HUES64 (cell line): ENCODE data around the gene TMCO4.

Experiments
- H3K27ac ChIP-seq: 2 replicates; pipeline ENCODE4 v1.7.0; 2013; ENCODE audit warnings: low read depth, low read length, inconsistent platforms
- H3K27me3 ChIP-seq: 2 replicates; pipeline ENCODE4 v1.6.1; 2013; ENCODE audit warnings: mild to moderate bottlenecking, low read length; ENCODE audit not compliant: insufficient read depth
- H3K36me3 ChIP-seq: 2 replicates; pipeline ENCODE4 v1.6.1; 2013; ENCODE audit warnings: mild to moderate bottlenecking, low read length; ENCODE audit not compliant: insufficient read depth
- H3K4me1 ChIP-seq: 2 replicates; pipeline ENCODE4 v1.6.1; 2013; ENCODE audit warnings: mild to moderate bottlenecking, low read length, moderate library complexity; ENCODE audit not compliant: insufficient read depth
- H3K4me3 ChIP-seq: 2 replicates; pipeline ENCODE4 v1.5.1; 2013; ENCODE audit warnings: mild to moderate bottlenecking, low read length, moderate library complexity
- H3K9ac ChIP-seq: 2 replicates; pipeline ENCODE4 v1.6.1; 2013; ENCODE audit warnings: mild to moderate bottlenecking, low read depth, low read length
- H3K9me3 ChIP-seq: 2 replicates; pipeline ENCODE4 v1.6.1; 2013; ENCODE audit warnings: low read depth, low read length; ENCODE audit not compliant: insufficient read depth
- WGBS: fragments of 150-250, 120-280 bp; methylation state at CpG from one replicate; pipeline ENCODE4 v1.1.7; 2013; ENCODE audit warnings: missing lambda C conversion rate; 5-methylcytosine and 5-hydroxymethylcytosine counted together

TMCO4 gene

GRCh38 chr1:19774180-19774785 is 25.4 kb downstream of the TMCO4 start:
- Histone ChIP-seq H3K4me1 (peaks cover 6% of the 10 kb centered on the region), H3K27ac (no peak overlapping the region), H3K9me3 (no peaks in the 10 kb centered on the region), H3K4me3 (no peak overlapping the region), H3K36me3 (no peaks in the 10 kb centered on the region), H3K9ac (no peak overlapping the region), H3K27me3 (peaks cover 22% of the 10 kb centered on the region)
- 87% methylated on average over 3 of the region's 6 CpGs for WGBS

DNA sequence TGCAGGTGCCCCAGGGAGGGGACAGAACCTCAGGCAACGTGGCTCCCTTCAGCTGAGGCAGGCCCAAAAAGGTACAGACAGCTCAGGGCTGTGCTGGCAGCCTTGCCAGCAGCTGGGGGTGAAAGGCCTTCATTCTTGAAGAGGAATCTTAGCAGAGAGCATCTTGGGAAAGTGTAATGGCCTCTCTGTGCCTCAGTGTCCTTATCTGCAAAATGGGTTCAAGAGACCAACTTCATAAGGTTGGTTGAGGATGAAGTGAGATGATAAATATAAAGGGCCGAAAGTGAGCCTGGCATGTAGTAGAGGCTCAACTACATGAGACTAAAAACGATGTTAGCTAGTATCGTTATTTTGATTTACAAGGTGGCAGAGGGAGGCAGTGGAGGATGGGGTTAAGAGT is 26.2 kb downstream of the TMCO4 start:
- WGBS: 91% methylated on average over 4 of the region's 4 CpGs
- H3K9ac ChIP-seq: no peak overlapping the region
- no peaks in the 10 kb centered on the region for H3K9me3 ChIP-seq

GRCh38 chr1:19772053-19772452 is 27.7 kb downstream of the TMCO4 start:
- peaks cover 3% of the 10 kb centered on the region; the same call in 1 of the 2 replicates for H3K27me3 ChIP-seq
- no peaks in the 10 kb centered on the region for H3K9me3 ChIP-seq
- no peak overlapping the region for H3K9ac ChIP-seq
- peaks cover 15% of the 10 kb centered on the region for H3K4me1 ChIP-seq
- WGBS: 78% methylated on average over 9 of the region's 9 CpGs
- H3K36me3 ChIP-seq: no peaks in the 10 kb centered on the region
- H3K4me3 ChIP-seq: no peak overlapping the region
- H3K27ac ChIP-seq: no peak overlapping the region

More for the DNA sequence above, 26.2 kb downstream of the TMCO4 start:
- H3K4me1 ChIP-seq: peaks cover 14% of the 10 kb centered on the region
- H3K36me3 ChIP-seq: no peaks in the 10 kb centered on the region
- no peak overlapping the region for H3K4me3 ChIP-seq
- H3K27ac ChIP-seq: no peak overlapping the region
- peaks cover 14% of the 10 kb centered on the region for H3K27me3 ChIP-seq

- Histone ChIP-seq H3K9me3 (no peaks in the 10 kb centered on the region), H3K27me3 (no peaks in the 10 kb centered on the region; the same call in 1 of the 2 replicates), H3K36me3 (no peaks in the 10 kb centered on the region), H3K4me3 (no peak overlapping the region), H3K27ac (no peak overlapping the region), H3K4me1 (peaks cover 15% of the 10 kb centered on the region), H3K9ac (no peak overlapping the region)
- WGBS: 95% methylated on average over 6 of the region's 6 CpGs
Measured at GRCh38 chr1:19771350-19771749, 28.4 kb downstream of the TMCO4 start.

GRCh38 chr1:19770436-19771190 is 29.1 kb downstream of the TMCO4 start:
- peaks cover 19% of the 10 kb centered on the region for H3K4me1 ChIP-seq
- H3K9me3 ChIP-seq: no peaks in the 10 kb centered on the region
- H3K4me3 ChIP-seq: no peak overlapping the region
- H3K36me3 ChIP-seq: no peaks in the 10 kb centered on the region
- WGBS: 95% methylated on average over 9 of the region's 10 CpGs
- H3K27ac ChIP-seq: no peak overlapping the region
- no peaks in the 10 kb centered on the region; the same call in 1 of the 2 replicates for H3K27me3 ChIP-seq
- no peak overlapping the region for H3K9ac ChIP-seq

- H3K27me3 ChIP-seq: no peaks in the 10 kb centered on the region; the same call in 1 of the 2 replicates
- 69% methylated on average over 10 of the region's 10 CpGs for WGBS
- H3K27ac ChIP-seq: no peak overlapping the region
- H3K4me3 ChIP-seq: no peak overlapping the region
- no peaks in the 10 kb centered on the region for H3K9me3 ChIP-seq
- H3K36me3 ChIP-seq: no peaks in the 10 kb centered on the region
- no peak overlapping the region for H3K9ac ChIP-seq
- peaks cover 28% of the 10 kb centered on the region for H3K4me1 ChIP-seq
Measured at GRCh38 chr1:19769211-19769932, 30.3 kb downstream of the TMCO4 start.

- H3K9me3 ChIP-seq: no peaks in the 10 kb centered on the region
- peaks cover 28% of the 10 kb centered on the region for H3K4me1 ChIP-seq
- WGBS: 65% methylated on average over 18 of the region's 18 CpGs
- H3K27me3 ChIP-seq: no peaks in the 10 kb centered on the region; the same call in 1 of the 2 replicates
- no peak overlapping the region for H3K27ac ChIP-seq
- H3K36me3 ChIP-seq: no peaks in the 10 kb centered on the region
- H3K4me3 ChIP-seq: no peak overlapping the region
- no peak overlapping the region for H3K9ac ChIP-seq
Measured at GRCh38 chr1:19768353-19769210, 31.1 kb downstream of the TMCO4 start.

DNA sequence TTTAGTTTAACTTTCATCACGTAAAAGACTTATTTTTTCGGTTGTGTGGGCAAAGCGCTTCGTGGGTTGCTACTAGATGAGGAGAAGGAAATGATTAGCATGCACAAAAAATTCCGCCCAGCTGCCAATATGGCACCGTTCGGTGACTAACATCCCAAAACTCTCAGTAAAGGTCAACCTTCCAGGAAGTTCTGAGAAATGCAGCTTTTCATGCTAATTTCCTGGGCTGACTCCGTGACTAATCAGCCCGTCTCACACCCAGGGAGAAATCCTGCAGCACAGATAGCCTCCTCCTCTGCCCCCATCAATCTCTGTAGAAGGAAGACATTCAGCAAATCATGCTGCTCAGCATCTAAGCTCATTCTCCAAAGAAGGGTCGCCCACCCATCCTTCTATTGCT is 34.1 kb downstream of the TMCO4 start:
- Histone ChIP-seq H3K27me3 (no peaks in the 10 kb centered on the region; the same call in 1 of the 2 replicates), H3K9me3 (no peaks in the 10 kb centered on the region), H3K4me3 (no peak overlapping the region), H3K4me1 (peaks cover 28% of the 10 kb centered on the region), H3K9ac (no peak overlapping the region), H3K27ac (no peak overlapping the region), H3K36me3 (no peaks in the 10 kb centered on the region)
- 64% methylated on average over 10 of the region's 10 CpGs for WGBS

DNA sequence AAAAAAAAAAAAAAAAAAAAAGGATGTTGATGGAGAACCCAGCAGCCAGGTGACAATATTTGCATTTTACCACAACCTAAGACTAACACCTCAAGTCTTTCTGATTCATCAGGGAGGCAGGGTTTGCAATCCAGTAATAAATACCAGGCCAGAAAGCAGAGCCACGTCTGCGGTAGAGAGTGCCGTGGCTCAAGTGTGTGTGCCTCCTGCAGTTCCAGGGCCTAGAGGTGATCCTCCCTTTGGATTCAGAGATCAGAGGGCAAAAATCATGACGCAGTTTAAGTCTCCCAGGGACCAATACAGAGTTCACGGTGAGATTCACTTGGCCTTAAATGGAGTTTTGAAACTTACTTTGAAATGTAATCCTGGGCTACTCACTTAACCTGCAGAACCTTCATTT is 34.9 kb downstream of the TMCO4 start:
- peaks cover 27% of the 10 kb centered on the region for H3K4me1 ChIP-seq
- H3K9me3 ChIP-seq: no peaks in the 10 kb centered on the region
- no peak overlapping the region for H3K9ac ChIP-seq
- no peak overlapping the region for H3K27ac ChIP-seq
- H3K27me3 ChIP-seq: no peaks in the 10 kb centered on the region
- 81% methylated on average over 5 of the region's 5 CpGs for WGBS
- H3K36me3 ChIP-seq: no peaks in the 10 kb centered on the region
- H3K4me3 ChIP-seq: no peak overlapping the region

DNA sequence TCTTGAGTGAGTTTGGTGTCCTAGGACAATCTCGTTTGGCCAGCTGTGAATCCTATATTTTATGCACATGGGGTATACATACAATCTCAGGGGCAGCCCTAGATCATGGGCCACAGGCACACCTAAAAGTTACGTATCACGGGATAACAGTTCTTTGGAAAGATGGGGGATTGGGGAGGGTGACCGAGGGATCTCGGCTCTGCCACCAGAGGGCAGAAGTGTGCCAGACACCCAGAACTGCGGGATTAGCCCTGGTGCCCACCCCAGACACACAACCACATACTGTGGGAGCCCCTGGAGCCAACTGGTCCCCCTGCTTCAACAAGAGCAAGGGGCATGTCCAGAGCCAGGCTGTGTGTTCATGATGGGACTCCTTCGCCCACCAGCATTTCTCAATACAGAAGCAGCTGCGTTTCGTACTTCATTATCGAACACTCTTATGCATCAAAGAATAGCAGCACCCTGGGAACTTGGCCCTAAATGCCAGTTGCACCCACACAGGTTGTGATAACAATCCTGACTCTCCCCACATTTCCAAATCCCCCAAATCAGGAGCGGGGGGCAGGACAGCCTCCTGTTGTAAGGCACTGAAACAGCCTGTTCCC is 37.4 kb downstream of the TMCO4 start:
- 65% methylated on average over 11 of the region's 11 CpGs for WGBS
- Histone ChIP-seq H3K27me3 (no peaks in the 10 kb centered on the region), H3K9me3 (no peaks in the 10 kb centered on the region), H3K4me1 (peaks cover 13% of the 10 kb centered on the region; the same call in 1 of the 2 replicates), H3K9ac (no peak overlapping the region), H3K4me3 (no peak overlapping the region), H3K36me3 (no peaks in the 10 kb centered on the region), H3K27ac (no peak overlapping the region)
